Motor neuron (in vitro differentiated cells): ENCODE measurements around the gene SAMD10. TPM values are rescaled to one million over a fixed set of nuclear protein-coding genes. Genes with fewer than 3 reads are reported as not detected.
"Not testable (repeated sequence)": the region's sequence is repeated elsewhere in the genome, so short reads cannot be mapped to it uniquely, and the experiment has no call there.

Source experiments
- ATAC-seq, 8 experiments: fragments of 200-7000 bp; cut with Tn5 transposase; replicated peaks in 6 of 8; 2 replicates each; pipeline ENCODE4 v1.8.0; 2021; ENCODE audit warnings: mild to moderate bottlenecking in 8 of 8, moderate library complexity in 8 of 8
- H3K27ac ChIP-seq, 2 donors: fragments of 250-450 bp; sonication (Bioruptor Pico); 2 replicates each; pipeline ENCODE4 v1.9.0; 2021; ENCODE audit warnings: antibody characterized with exemption in 2 of 2, mild to moderate bottlenecking in 2 of 2, moderate library complexity in 1 of 2
- H3K4me1 ChIP-seq, 2 donors: fragments of 250-450 bp; sonication (Bioruptor Pico); replicated peaks in 1 of 2; 2 replicates each; pipeline ENCODE4 v1.6.1; 2021; ENCODE audit warnings: antibody characterized with exemption in 2 of 2, mild to moderate bottlenecking in 2 of 2, moderate library complexity in 1 of 2
- H3K4me3 ChIP-seq, 5 donors: fragments of 250-450 bp; sonication (Bioruptor Pico); 2 replicates each; pipeline ENCODE4 v1.9.0; 2021; ENCODE audit warnings: antibody characterized with exemption in 5 of 5, mild to moderate bottlenecking in 5 of 5, moderate library complexity in 4 of 5
- WGBS, 10 experiments: fragments of 450-650 bp; shearing (Covaris generic); methylation state at CpG; one replicate each; pipeline ENCODE4 v1.0.0; 2022; 5-methylcytosine and 5-hydroxymethylcytosine counted together
- in situ Hi-C, 9 experiments: fragments of 400-800 bp; cut with MboI; loops; one replicate each; pipeline ENCODE4 v1.15.0; 2021; ENCODE audit warnings: low sequenced_read_pairs in 9 of 9, low pct_unique_long_range_greater_than_20kb in 2 of 9; ENCODE audit not compliant: unreplicated experiment in 9 of 9
- total RNA-seq, 8 experiments: library from RNA; unstranded; fragments of 300-600 nt; gene quantifications; 2 replicates each; pipeline versions ENCODE4 v1.2.3 to v1.2.4, GENCODE V29; 2022

The SAMD10 gene
- total RNA-seq, 8 experiments from 2014 or later = 0.51 to 9.5 (median 6.1) TPM

- in situ Hi-C loops = no loop called here
- ATAC-seq = peak in 2 of 8 experiments; percentile 10 to 15
- Histone ChIP-seq H3K27ac (no peak overlapping the region), H3K4me1 (no peaks in the 10 kb centered on the region), H3K4me3 (no peak overlapping the region)
- 93 to 100% (median 99%) methylated on average over 1 to 12 of the region's 17 CpGs; no CpG with 5 or more reads in 6 of the 10 experiments for WGBS, 10 experiments
Measured at GRCh38 chr20:63932606-63933160, 46.8 kb downstream of the SAMD10 start.

- in situ Hi-C loops = no loop called here
- no peaks in the 10 kb centered on the region for H3K4me1 ChIP-seq
- no peak for ATAC-seq
- no peak overlapping the region for H3K4me3 ChIP-seq
- H3K27ac ChIP-seq = no peak overlapping the region
- 90 to 100% (median 99%) methylated on average over 2 to 9 of the region's 19 CpGs; no CpG with 5 or more reads in 4 of the 10 experiments for WGBS, 10 experiments
Measured at GRCh38 chr20:63931735-63932134, 47.7 kb downstream of the SAMD10 start.

- peak in 1 of 8 experiments; percentile 17 for ATAC-seq
- in situ Hi-C loops = no loop called here
- WGBS, 10 experiments = 80% methylated on average over 1 of the region's 37 CpGs; no CpG with 5 or more reads in 9 of the 10 experiments
- H3K4me3 ChIP-seq = no peak overlapping the region
- no peaks in the 10 kb centered on the region for H3K4me1 ChIP-seq
- H3K27ac ChIP-seq = no peak overlapping the region
Measured at GRCh38 chr20:63930971-63931553, 48.4 kb downstream of the SAMD10 start.

- H3K4me1 ChIP-seq, ATAC-seq, H3K27ac ChIP-seq, H3K4me3 ChIP-seq, in situ Hi-C loops: not testable (repeated sequence)
- WGBS, 10 experiments = 98 to 100% (median 100%) methylated on average over 1 to 8 of the region's 31 CpGs; no CpG with 5 or more reads in 6 of the 10 experiments
Measured at GRCh38 chr20:63929473-63929883, 50.0 kb downstream of the SAMD10 start.

- WGBS, 10 experiments = 95 to 100% methylated on average over 1 to 12 of the region's 26 CpGs; no CpG with 5 or more reads in 8 of the 10 experiments
- Histone ChIP-seq H3K27ac (no peak overlapping the region), H3K4me3 (no peak overlapping the region), H3K4me1 (no peaks in the 10 kb centered on the region)
- ATAC-seq = no peak
- in situ Hi-C loops = no loop called here
Measured at GRCh38 chr20:63929071-63929470, 50.4 kb downstream of the SAMD10 start.

GRCh38 chr20:63926298-63926697 is 53.1 kb downstream of the SAMD10 start:
- Histone ChIP-seq H3K27ac (no peak overlapping the region), H3K4me3 (no peak overlapping the region), H3K4me1 (no peaks in the 10 kb centered on the region)
- in situ Hi-C loops = no loop called here
- ATAC-seq = no peak
- WGBS, 10 experiments = 60 to 94% (median 84%) methylated on average over 2 to 8 of the region's 8 CpGs

- 20 to 100% (median 81%) methylated on average over 1 to 8 of the region's 9 CpGs for WGBS, 10 experiments
- no peaks in the 10 kb centered on the region for H3K4me1 ChIP-seq
- ATAC-seq = no peak
- no peak overlapping the region for H3K27ac ChIP-seq
- H3K4me3 ChIP-seq = no peak overlapping the region
- in situ Hi-C loops = no loop called here
Measured at GRCh38 chr20:63924241-63924640, 55.2 kb downstream of the SAMD10 start.

Other genes with a start within 250 kb of the SAMD10 start
- 1 to 10 TPM; 2.5 to 8.8 (median 3.9) TPM for gene LIME1, start 243.0 kb downstream of the SAMD10 start, total RNA-seq
- gene SLC2A4RG, start 239.9 kb downstream of the SAMD10 start, total RNA-seq = 10 to 100 TPM; 19.8 to 57.5 (median 36.4) TPM
- 10 to 100 TPM in 5 of 8 experiments, 1 to 10 TPM in 3; 2.2 to 23.5 (median 16.2) TPM for gene ZBTB46, start 148.4 kb downstream of the SAMD10 start, total RNA-seq
- under 1 TPM in 1 of 8 experiments, not detected in 7; 0.60 TPM for gene ABHD16B, start 118.1 kb downstream of the SAMD10 start, total RNA-seq
- 100 to 1,000 TPM in 1 of 8 experiments, 10 to 100 TPM in 7; 41.3 to 108 (median 70.4) TPM for gene TPD52L2, start 114.4 kb downstream of the SAMD10 start, total RNA-seq
- gene DNAJC5, start 84.5 kb downstream of the SAMD10 start, total RNA-seq = 10 to 100 TPM; 31.7 to 80.7 (median 41.5) TPM
- gene UCKL1, start 23.2 kb downstream of the SAMD10 start, total RNA-seq = 10 to 100 TPM; 15.5 to 59.3 (median 24.6) TPM
- 10 to 100 TPM in 7 of 8 experiments, 1 to 10 TPM in 1; 9.3 to 27.9 (median 16.3) TPM for gene ZNF512B, start 9.7 kb downstream of the SAMD10 start, total RNA-seq
- gene PRPF6, start 1.5 kb upstream of the SAMD10 start, total RNA-seq = 10 to 100 TPM; 38.2 to 97.9 (median 64.2) TPM
- gene C20orf204, start 56.5 kb upstream of the SAMD10 start, total RNA-seq = 1 to 10 TPM in 4 of 8 experiments, under 1 TPM in 4; 0.61 to 2.5 (median 1.0) TPM
- under 1 TPM in 6 of 8 experiments, not detected in 2; 0.05 to 0.54 (median 0.21) TPM for gene SOX18, start 70.0 kb upstream of the SAMD10 start, total RNA-seq
- gene TCEA2, start 83.6 kb upstream of the SAMD10 start, total RNA-seq = 10 to 100 TPM; 22.4 to 70.3 (median 37.1) TPM
- gene RGS19, start 99.9 kb upstream of the SAMD10 start, total RNA-seq = 1 to 10 TPM in 7 of 8 experiments, under 1 TPM in 1; 0.92 to 8.8 (median 3.3) TPM
- gene OPRL1, start 100.4 kb upstream of the SAMD10 start, total RNA-seq = 1 to 10 TPM in 4 of 8 experiments, under 1 TPM in 4; 0.15 to 3.1 (median 1.5) TPM
- gene LKAAEAR1, start 104.8 kb upstream of the SAMD10 start, total RNA-seq = under 1 TPM in 2 of 8 experiments, not detected in 6; 0.52 to 0.76 TPM
- 1 to 10 TPM in 1 of 8 experiments, under 1 TPM in 3, not detected in 4; 0.11 to 1.3 (median 0.48) TPM for gene NPBWR2, start 127.9 kb upstream of the SAMD10 start, total RNA-seq
- gene MYT1, start 184.8 kb upstream of the SAMD10 start, total RNA-seq = 10 to 100 TPM in 4 of 8 experiments, 1 to 10 TPM in 1, under 1 TPM in 3; 0.10 to 42.7 (median 14.0) TPM